ENCODE results near the gene MYMK.
A peak's percentile ranks its signal among the peaks of the same experiment; 100 is the strongest.

MYMK gene

DNA sequence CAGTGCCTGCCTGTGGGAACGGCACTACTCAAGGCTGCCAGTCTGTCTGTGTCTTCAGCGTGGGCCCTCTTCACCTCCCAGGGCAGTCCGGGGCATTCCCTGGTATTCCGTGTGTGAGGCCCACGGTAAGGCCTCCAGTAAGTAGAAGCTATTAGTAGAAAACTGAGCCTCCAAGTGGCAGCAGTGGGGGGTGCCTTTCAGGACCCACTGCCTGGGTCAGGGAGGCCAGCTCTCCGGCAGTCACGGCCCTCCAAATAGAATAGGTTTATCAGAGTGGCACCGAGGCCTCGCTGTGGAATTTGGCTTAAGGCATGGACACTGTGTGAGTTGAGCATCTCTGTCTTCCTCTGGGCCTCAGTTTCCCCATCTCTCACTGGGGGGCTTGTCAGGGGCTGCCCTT, 32.8 kb upstream of the MYMK start:
- no peak for DNase-seq

DNA sequence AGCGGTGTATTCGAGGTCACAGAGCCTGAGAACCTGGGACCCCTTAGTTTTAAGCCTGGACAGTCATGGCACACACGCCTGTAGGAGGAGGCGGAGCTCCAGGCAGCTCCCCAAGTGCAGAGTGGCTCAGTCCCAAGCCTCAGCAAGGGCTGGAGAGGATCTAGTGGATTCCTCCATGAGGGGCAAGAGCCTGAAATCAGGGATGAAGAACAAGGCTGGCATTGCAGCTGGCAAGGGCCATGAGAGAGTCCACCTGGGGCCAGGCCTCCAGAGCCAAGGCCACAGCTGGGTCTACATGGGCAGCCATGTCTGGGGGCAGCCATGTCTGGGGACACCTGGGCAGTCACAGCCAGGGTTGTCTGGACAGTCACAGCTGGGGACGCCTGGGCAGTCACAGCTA, 31.6 kb upstream of the MYMK start:
- DNase-seq: no peak

DNA sequence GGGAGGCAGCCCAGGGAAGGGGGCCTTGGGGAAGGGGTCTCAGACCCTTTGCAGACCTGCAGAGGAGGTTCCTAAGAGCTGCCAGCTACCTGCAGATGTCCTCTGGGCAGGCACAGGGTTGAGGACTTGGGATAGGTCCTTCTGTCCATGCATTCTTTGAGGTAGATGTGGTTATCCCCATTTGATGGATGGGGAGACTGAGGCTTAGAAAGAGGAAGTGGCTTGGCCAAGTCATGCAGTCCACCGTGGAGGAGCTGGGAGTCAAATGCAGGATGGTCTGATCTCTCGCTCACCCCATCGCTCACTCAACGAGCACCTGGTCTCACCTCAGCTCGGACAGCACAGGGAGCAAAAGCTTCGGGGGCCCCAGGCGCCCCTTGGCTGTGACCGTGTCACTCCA, 30.0 kb upstream of the MYMK start:
- no peak for DNase-seq

DNA sequence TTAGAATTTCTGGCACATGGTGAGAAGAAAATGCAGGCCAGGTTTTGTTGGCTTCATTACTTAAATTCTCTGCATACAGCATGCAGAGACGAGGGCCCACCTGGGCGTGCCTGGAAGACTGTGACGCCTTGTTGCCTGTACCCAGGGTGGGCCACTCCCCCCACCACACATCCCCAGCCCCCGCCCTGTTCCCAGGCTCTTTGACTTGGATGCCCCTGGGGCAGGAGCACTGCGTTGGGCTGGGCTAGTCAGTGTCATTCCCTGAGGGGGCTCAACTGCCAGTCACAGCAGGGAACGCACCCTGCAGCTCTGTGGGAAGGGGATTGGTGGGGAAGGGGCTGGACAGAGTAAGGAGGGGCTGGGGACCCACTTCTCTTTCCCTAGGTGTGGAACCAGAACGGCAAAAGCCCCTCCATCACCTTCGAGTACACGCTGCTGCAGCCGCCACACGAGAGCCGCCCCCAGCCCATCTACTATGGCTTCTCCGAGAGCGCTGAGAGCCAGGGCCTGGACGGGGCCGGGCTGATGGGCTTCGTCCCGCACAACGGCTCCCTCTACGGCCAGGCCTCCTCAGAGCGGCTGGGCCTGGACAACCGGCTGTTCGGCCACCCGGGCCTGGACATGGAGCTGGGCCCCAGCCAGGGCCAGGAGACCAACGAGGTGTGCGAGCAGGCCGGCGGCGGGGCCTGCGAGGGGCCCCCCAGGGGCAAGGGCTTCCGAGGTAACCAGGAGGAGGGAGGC, 29.4 kb upstream of the MYMK start:
- no peak for DNase-seq

DNA sequence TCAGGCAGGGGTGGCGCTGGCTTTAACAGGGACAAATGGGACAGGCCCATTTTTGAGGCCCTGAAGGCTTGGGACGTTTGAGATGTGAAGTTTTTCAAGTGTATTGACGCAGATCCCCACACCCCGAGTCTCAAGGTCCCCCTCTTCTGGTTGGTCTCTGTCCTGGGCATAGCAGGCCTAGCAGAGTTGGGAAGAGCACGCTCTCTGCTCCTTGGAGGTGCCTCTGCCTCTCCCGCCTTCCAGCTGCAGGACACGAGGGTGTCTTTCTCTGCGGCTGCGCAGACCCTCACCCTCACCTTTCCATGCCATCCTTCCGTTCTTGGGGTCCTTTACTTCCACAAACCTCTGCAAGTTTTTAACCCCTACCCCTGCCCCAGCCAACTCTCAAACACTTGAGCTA, 28.4 kb upstream of the MYMK start:
- DNase-seq: no peak

DNA sequence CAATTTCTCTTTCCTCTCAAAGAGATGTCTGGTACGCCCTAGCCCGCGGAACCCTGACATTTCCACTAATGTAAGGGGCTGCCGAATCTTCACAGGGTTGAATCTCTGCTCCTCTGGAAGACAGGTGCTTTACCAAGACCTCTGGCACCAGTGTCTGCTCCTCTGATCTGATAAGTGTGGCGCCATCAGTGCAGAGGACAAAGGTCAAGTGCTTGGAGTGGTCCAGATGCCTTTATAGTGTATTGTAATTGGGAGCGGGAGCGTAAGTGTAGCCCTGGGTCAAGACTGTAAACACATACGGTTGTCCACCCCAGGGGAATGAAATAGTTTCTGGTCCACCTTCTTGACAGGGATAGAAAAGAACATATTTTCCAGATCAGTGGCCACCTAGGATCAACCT, 27.5 kb upstream of the MYMK start:
- DNase-seq: no peak

DNA sequence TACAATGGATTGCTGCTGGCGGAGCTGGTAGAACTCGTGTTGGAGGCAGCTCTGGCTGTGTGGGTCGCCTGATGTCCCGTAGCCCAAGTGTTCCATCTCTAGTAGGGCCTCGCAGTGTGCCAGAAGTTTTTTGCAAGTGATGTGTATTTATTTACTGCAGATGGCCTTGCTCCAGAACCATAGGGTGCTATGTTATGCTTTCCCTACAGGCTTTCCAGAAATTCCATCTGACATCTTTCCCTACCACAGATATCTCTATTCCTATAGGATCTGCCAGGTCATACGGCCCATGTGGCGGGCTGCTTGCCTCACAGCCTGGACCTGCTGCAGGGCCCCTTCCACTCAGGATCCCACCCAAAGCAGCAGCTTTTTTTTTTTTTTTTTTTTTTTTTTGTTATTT, 26.7 kb upstream of the MYMK start:
- DNase-seq: no peak

DNA sequence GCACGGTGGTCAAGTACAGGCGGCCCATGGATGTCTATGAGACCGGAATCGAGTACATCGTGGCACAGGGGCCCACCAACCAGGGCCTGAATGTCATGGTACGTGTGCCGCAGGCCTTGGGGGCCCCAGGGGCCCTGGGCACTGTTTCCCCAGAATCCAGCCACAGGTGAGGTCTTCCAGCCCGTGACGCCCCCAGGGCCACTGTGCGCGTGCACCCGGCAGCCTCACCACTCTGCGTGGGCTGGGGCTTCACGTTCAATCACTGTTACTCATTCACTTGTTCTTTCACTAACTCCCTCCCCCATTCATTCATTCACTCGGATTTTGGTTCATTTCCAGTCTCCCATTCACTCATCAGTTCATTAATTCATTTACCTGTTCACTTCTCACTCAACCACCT, 22.4 kb upstream of the MYMK start:
- no peak for DNase-seq

DNA sequence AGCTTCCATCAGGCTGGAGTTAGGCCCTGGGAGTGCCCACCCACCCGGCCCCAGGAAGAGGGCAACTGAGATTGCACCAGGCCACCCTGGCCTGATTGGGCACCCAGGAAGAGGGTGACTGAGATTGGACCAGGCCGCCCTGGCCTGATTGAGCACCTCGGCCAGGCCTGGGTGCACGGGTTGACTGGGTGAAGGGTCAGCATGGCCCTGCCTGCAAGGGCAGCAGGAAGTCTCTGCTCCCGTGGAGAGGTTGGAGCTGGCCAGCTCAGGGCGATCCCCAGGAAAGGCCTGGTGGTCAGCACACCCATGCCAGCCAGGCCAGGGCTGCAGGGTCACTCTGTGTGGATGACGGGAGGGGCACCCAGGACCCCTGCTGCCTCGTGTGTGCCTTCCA, 21.5 kb upstream of the MYMK start:
- no peak for DNase-seq

DNA sequence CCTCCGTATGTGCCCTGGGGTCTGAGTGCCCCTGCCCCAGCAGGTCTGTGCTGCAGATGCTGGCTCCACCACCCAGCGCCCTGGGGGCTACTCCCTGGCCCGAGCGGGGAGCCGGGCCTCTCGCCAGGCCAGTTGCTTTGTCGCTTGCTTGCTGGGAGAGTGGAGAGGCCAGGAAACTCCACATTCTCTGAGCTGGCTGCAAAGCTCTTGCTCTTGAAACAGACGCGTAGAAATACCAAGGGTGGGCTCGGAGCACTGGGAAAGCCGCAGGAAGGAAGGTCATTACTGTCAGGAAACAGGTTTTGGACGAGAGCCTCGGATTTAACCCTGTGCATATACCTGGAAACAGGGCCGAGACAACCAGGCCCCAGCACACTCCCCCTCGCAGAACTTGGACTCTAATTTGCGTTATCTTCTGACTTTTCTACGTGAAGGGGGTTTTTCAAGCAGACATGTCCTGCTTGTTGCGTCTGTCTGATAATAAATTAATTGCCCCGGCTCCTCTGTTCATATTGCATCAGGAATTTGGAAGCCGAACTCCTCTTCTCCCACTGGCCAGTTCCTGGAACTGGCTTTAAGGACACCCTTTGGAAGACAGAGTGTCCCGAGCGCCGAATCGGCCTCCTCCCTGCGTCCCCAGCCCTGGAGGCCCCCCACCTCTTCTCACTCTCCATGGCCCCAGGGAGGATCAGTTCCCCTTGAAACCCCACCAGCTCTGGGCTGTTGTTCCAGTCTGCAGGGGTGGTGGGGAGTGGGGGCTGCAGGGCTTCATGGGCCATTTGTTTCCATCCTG, 20.9 kb upstream of the MYMK start:
- DNase-seq: no peak

DNA sequence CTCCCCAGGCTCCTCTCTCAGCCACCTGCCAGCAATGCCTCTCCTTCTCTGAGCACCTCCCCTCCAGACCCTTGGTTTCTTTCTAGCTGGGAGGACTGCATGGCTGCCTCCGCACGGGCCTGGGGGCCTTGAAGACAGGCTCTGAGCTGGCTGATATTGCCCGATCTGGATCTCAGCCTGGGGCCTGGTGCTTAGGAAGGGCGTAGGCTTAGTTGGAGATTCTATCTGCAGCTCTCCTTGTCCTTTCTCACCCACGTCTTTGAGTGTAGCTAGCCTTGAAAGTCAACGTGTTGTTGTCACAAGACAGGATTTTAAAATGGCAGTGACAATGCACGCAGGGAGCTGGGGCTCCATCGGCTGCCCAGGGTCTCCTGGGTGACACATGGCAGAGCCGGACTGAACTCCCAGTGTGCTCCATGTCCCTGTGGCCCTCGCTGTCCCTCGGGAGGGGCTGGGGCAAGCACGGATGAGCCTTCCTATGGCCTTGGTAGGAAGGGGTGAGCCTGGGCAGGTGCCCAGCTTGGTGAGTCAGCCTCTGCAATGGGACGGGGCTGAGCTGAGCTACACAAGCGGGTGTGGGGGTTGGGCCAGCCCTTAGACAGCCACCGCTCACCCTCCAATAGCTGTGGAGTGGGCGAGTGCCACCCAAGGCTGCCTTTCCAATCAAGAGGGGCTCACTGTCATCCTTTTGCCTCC, 19.2 kb upstream of the MYMK start:
- DNase-seq: no peak

DNA sequence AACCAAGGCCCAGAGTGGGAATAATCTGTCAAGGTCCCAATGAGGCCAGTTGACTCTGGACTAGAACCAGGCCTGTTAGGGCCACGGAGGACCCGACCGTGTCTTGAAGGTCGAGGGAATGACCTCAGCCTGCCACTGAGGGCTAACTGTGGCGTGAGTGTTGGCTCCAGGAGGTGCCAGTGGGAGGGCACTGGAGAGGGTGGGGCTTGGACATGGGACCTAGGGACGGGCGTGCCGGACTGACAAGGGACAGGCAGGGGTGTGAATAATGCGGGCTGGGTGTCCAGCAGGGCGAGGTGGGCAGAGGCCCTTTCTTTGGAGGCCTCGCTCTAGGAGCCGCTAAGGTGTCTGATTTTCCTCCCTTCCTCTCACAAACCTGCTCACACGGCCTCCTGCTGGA, 17.2 kb upstream of the MYMK start:
- no peak for DNase-seq

DNA sequence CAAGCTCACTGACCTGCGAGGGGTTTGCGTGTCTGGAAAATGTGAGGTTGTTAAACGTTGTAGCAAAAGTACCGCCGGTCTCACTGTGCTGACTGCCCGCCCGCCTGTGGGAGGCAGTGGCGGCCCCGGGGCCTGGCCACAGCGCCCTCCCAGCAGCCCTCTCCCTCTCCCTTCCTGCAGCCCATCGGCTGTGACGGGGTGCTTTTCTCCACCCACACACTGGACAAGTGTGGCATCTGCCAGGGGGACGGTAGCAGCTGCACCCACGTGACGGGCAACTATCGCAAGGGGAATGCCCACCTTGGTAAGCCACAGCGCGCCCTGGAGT, 15.9 kb upstream of the MYMK start:
- DNase-seq: no peak

DNA sequence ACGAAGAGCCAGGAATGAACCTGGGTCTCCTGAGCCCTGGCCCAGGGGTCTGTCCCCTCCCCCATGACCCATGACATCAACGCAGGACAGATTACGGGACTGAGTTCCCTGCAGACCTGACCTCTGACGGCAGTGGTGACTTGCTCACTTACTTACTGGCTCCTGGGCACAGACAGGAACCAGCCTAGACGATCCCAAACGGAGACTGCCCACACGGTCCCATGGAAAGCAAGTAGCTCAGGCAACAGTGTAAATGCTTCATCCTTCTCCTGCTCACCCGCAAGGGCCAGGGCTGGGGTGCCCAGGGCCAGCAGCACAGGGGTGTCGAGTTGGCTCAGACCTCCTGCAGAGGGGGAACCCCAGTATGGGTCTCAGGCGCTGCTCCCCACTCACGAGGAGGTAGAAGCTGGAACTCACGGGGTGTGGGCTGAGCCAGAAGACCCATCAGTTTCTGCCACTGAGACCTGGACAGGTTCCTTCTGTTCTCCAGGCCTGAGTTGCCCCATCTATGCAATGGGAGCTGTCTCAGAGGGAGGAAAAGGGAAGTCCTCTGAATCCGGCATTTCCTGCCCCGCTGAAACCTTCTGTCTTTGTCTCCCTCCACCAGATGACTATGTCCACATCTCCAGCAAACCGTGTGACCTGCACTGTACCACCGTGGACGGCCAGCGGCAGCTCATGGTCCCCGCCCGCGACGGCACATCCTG, 15.4 kb upstream of the MYMK start:
- no peak for DNase-seq

DNA sequence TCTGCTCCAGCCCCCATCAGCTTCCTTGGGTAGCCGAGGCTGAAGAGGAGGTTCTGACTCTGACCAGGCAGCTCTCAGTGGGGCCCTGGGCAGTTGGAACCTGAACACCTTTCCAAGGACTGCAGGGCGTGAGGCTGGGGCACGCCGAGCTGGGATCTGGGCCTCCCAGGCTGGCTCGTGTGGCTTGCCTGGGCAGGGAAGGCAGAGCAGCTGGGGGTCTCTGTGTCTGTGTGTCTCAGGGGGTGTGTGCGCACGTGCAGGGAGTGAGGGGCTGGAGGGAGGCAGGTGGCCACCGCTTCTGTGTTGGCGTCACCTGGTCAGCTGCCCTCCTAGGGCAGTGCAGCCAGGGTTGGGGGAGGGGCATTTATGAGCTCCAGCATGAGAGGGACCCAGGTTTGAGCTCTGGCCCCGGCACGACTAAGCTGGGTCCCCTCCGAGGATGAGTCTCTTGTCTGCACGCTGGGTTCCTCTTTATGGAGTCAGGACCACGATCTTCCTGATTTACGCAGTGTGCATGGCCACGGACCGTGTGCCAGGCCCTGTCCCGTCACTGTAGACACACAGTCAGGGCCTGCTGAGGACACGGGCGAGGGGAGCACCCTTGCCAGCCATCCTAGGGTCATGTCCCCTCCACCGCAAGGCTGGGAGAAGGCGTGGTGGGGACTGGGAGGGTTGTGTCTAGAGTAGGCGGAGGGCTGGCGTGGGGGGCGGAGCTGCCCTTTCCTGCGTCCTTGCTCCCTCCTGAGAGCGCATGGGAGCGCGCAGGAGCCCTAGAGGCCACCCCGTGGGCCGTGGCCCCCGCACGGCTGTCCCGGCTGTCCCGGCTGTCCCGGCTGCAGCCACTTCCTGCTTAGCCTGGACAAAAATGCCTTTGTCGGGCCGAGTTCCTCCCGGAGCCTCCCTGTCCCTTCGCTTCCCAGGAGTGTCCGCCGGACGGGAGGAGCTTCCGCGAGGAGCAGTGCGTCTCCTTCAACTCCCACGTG, 14.4 kb upstream of the MYMK start:
- no peak for DNase-seq

DNA sequence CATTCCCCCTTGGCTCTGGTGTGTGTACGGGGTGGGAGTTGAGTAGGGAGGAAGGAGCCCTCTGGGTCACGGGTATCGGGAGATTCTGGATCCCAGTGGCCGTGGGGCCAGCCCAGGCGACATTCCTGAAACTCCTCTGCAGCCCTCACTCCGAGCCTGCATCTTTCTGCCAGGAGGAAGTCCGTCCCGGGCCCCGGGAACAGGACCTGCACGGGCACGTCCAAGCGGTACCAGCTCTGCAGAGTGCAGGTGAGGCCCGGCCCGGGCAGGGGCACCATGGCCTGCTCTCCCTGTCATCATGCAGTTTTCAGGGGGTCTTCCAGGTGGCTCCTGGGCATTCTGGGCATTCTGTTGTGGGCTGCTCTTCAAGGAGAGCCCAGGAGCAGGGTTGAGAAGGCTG, 13.4 kb upstream of the MYMK start:
- DNase-seq: no peak

DNA sequence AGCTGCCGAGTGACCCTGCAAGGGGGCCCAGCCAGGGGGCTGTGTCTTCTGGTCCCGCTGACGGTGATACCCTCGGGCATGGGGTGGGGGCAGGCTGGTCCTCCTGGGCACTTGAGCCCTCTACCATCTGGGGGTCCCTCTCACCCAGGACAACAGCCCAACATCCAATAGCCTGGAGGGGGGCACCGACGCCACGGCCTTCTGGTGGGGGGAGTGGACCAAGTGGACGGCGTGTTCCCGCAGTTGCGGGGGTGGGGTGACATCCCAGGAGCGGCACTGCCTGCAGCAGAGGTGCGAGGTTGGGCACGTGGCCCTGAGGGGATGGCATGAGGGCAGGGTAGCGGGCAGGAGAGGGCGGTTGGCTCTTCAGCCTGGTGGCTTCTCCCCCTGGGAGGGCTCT, 12.5 kb upstream of the MYMK start:
- no peak for DNase-seq

DNA sequence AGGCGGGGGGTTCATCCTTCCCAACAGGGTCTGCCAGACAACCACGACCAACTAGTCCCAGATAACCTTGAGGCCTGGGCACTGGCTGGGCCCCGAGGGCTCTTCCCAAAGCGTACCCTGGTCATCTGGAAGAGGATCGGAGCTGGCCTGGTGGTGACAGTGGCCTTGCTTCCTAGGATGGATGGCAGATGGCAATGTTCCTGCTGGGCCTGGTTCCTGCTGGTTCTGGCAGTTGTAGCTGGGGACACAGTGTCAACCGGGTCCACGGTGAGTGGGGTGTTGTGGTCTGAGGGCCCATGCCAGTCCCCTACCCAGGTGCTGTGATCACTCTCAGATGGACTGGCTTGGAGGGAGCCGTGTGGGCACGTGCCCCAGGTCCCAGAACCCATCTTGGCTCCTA, 11.8 kb upstream of the MYMK start:
- DNase-seq: no peak

DNA sequence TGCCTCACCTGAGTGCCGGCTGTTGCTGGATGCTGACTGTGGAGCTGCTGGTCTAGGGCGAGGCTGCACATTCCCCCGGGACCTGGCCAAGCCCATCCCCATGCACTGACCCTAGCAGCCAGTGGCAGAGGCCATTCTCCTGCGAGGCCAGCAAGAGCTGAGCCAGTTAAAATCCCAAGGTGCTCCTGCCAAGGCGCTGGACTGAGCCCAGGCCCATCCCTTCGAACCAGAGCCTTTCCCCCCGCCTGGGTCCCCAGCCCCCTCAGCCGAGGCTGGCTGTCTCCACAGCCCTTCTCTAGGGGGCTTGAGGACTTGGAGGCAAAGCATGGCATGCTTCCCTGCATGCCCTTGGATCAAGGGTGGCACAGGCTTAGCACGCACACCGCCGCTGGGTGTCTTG, 11.3 kb upstream of the MYMK start:
- DNase-seq: no peak

DNA sequence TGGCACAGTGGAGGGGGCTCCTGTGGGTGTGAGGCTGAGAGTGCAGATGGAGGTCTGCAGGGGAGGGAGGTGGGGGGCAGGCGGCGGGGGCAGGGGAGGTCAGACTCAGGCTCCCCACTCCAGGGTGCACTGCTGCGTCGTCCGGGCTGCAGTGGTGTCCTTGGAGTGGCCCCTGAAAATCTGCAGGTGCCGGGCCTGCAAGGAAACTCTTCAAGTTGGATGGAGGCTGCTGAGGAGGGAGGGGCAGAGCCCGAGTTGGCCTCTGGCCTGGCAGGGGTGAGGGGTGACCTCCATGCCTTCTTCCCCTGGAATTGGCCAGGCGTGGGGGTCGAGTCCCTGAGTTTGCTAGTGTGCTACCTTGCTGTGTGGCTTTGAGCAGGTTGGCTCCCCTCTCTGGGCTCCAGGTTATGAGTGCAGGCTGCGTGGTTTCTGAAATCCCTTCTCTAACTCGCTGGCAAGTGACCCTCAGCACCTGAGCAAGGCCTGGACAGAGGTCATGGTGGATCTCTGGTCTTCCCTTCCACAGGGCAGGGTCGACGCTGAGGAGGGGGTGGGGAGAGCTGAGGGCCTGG, 10.6 kb upstream of the MYMK start:
- DNase-seq: no peak

DNA sequence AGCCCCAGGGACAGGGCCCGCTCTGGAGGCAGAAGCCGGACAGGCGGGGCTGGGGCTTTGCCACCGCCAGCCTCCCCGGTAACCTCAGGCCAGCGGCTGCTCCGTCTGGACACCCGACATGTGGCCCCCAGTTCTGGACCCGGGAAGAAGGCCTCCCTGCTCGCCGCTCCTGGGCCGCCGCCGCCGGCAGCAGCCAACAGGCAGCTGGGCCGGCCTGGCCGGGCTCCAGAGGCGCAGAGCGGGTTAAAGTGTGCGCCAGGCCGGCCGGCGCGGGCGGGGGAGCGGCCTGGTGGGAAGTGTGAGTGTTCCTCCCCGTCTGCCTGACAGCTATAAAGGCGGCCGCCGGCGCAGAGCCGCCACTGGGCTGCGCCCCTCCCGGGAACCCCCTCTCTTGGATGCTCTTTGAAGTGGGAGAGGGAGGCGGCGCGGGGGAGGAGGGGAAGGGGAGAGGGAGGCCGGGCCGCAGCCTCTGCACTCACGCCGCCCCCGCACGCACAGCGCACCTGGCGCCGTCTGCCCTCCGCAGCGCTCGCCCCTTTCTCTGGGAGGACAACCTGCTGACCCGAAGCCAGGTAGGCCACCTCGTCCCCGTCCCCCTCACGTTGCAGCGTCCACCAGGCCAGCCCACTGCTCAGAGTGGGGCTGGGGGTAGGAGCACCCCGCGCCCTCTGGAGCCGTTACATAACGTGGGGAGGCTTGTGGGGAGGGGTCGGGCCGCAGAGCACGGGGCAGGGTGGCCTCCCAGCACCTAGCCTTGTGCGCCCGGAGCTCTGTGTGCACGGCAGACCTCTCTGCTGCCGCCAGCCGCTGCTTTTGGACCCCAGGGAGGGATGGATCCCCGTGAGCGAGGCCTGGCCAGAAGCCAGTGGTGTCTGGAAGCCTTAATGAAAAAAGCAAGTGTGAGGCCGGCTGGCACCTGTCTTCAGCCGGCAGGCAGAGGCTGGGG, 9.9 kb upstream of the MYMK start, which contains the start of gene ADAMTSL2:
TSS of gene ADAMTSL2 (plus strand) at position 359 of the 946 bp plus-strand sequence. CDS start 2,009 bp downstream, outside the sequence.
- peak; percentile 90 for DNase-seq

Measured in NCI-H69 (cell line).